ENCODE measurements around the gene LPP.

Gene LPP

GRCh38 chr3:188693435-188693834 is 539.5 kb downstream of the LPP start:
- TF ChIP-seq SIN3A (IDR thresholded peaks at IDR 0.05; ENCODE audit: borderline replicate concordance, insufficient read depth, low read length) (no peak), FOXP2 (optimal IDR thresholded peaks at IDR 0.05; ENCODE audit: borderline replicate concordance, extremely low read depth, extremely low read length, insufficient read depth) (no peak), POLR2AphosphoS5 (IDR thresholded peaks at IDR 0.05; ENCODE audit: low read depth, low read length) (no peak), REST (IDR thresholded peaks at IDR 0.05; ENCODE audit: insufficient read depth in 1 of 2, low read depth in 2 of 2, low read length in 2 of 2) (no peak), TAF1 (IDR thresholded peaks at IDR 0.05; ENCODE audit: borderline replicate concordance, insufficient read depth, low read length) (no peak)

DNA sequence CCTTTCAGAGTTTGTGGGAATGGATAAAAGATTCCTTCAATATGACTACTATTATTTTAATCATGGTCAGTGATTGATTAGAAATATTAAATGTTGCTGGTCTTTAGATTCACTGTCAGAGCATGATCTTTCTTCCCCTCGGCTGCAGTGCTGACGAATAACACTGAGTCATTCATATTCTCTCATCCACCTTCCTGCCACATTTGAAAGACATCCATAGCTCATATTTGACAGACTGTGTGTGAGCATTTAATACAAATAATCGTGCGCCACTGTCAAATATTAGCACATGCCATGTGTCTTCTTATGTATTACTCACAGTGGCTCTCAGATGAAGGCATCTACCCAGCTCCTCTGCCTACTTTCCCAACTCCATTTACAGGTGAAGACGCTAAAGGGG is 541.3 kb downstream of the LPP start:
- no peak for TF ChIP-seq POLR2AphosphoS5 (IDR thresholded peaks at IDR 0.05; ENCODE audit: low read depth, low read length)
- no peak for TF ChIP-seq TAF1 (IDR thresholded peaks at IDR 0.05; ENCODE audit: borderline replicate concordance, insufficient read depth, low read length)
- no peak for TF ChIP-seq SIN3A (IDR thresholded peaks at IDR 0.05; ENCODE audit: borderline replicate concordance, insufficient read depth, low read length)
- no peak for TF ChIP-seq REST (IDR thresholded peaks at IDR 0.05; ENCODE audit: insufficient read depth in 1 of 2, low read depth in 2 of 2, low read length in 2 of 2)
- no peak for TF ChIP-seq FOXP2 (optimal IDR thresholded peaks at IDR 0.05; ENCODE audit: borderline replicate concordance, extremely low read depth, extremely low read length, insufficient read depth)

GRCh38 chr3:188697127-188697526 is 543.2 kb downstream of the LPP start:
- TF ChIP-seq FOXP2 (optimal IDR thresholded peaks at IDR 0.05; ENCODE audit: borderline replicate concordance, extremely low read depth, extremely low read length, insufficient read depth) (no peak), TAF1 (IDR thresholded peaks at IDR 0.05; ENCODE audit: borderline replicate concordance, insufficient read depth, low read length) (no peak), POLR2AphosphoS5 (IDR thresholded peaks at IDR 0.05; ENCODE audit: low read depth, low read length) (no peak), REST (IDR thresholded peaks at IDR 0.05; ENCODE audit: insufficient read depth in 1 of 2, low read depth in 2 of 2, low read length in 2 of 2) (no peak), SIN3A (IDR thresholded peaks at IDR 0.05; ENCODE audit: borderline replicate concordance, insufficient read depth, low read length) (no peak)

- no peak for TF ChIP-seq REST (IDR thresholded peaks at IDR 0.05; ENCODE audit: insufficient read depth in 1 of 2, low read depth in 2 of 2, low read length in 2 of 2)
- TF ChIP-seq SIN3A (IDR thresholded peaks at IDR 0.05; ENCODE audit: borderline replicate concordance, insufficient read depth, low read length), result no peak
- TF ChIP-seq POLR2AphosphoS5 (IDR thresholded peaks at IDR 0.05; ENCODE audit: low read depth, low read length), result no peak
- TF ChIP-seq FOXP2 (optimal IDR thresholded peaks at IDR 0.05; ENCODE audit: borderline replicate concordance, extremely low read depth, extremely low read length, insufficient read depth), result no peak
These were observed 544.5 kb downstream of the LPP start for GRCh38 chr3:188698436-188698835.

DNA sequence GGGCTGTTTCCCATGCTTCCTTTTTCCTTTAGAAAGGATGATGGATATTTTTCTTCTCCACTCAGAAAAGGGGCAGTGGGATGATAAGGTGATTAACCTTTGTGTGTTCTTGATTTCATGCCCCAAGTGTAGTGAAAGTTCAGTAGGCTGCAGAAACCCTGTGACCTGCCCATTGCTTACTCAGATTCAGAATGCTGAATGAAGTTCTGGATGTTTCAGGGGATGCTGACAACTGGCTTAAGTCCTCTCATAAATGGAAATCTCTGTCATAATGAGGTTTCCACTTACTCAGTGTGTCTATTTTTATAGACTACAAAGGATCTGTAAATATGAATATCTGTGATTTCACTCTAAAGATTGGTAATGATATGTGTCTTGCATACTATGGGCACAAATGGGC is 546.5 kb downstream of the LPP start:
- TF ChIP-seq FOXP2 (optimal IDR thresholded peaks at IDR 0.05; ENCODE audit: borderline replicate concordance, extremely low read depth, extremely low read length, insufficient read depth) (no peak), TAF1 (IDR thresholded peaks at IDR 0.05; ENCODE audit: borderline replicate concordance, insufficient read depth, low read length) (no peak), POLR2AphosphoS5 (IDR thresholded peaks at IDR 0.05; ENCODE audit: low read depth, low read length) (no peak), REST (IDR thresholded peaks at IDR 0.05; ENCODE audit: insufficient read depth in 1 of 2, low read depth in 2 of 2, low read length in 2 of 2) (no peak), SIN3A (IDR thresholded peaks at IDR 0.05; ENCODE audit: borderline replicate concordance, insufficient read depth, low read length) (no peak)
